PFSK-1 (cell line): Measurements from ENCODE around the gene STARD3NL.

Experiments
- FOXP2 ChIP-seq: optimal IDR thresholded peaks from 2 replicates; pipeline ENCODE3; 2011; ENCODE audit warnings: borderline replicate concordance, control low read depth, inconsistent platforms; ENCODE audit not compliant: insufficient read depth; ENCODE audit errors: extremely low read length, extremely low read depth
- POLR2AphosphoS5 ChIP-seq: IDR thresholded peaks from 2 replicates; pipeline ENCODE4 v1.6.1; 2012; ENCODE audit warnings: low read depth, mild to moderate bottlenecking, control low read depth, low read length, moderate library complexity
- SIN3A ChIP-seq: IDR thresholded peaks from 2 replicates; pipeline ENCODE4 v1.6.1; 2012; ENCODE audit warnings: mild to moderate bottlenecking, low read length, moderate library complexity, borderline replicate concordance; ENCODE audit not compliant: insufficient read depth
- TAF1 ChIP-seq: IDR thresholded peaks from 2 replicates; pipeline ENCODE4 v1.6.1; 2012; ENCODE audit warnings: low read length, control low read depth, borderline replicate concordance; ENCODE audit not compliant: insufficient read depth
- TF ChIP-seq, protein P1 (sequence below), 2 experiments: IDR thresholded peaks; 2 replicates each; pipeline versions ENCODE4 v1.6.1 to v1.8.0; 2011 to 2012; ENCODE audit warnings: low read depth in 2 of 2, low read length in 2 of 2, control low read depth in 1 of 2, inconsistent platforms in 1 of 2, mild to moderate bottlenecking in 1 of 2, moderate library complexity in 1 of 2; ENCODE audit not compliant: insufficient read depth in 1 of 2

DNA sequence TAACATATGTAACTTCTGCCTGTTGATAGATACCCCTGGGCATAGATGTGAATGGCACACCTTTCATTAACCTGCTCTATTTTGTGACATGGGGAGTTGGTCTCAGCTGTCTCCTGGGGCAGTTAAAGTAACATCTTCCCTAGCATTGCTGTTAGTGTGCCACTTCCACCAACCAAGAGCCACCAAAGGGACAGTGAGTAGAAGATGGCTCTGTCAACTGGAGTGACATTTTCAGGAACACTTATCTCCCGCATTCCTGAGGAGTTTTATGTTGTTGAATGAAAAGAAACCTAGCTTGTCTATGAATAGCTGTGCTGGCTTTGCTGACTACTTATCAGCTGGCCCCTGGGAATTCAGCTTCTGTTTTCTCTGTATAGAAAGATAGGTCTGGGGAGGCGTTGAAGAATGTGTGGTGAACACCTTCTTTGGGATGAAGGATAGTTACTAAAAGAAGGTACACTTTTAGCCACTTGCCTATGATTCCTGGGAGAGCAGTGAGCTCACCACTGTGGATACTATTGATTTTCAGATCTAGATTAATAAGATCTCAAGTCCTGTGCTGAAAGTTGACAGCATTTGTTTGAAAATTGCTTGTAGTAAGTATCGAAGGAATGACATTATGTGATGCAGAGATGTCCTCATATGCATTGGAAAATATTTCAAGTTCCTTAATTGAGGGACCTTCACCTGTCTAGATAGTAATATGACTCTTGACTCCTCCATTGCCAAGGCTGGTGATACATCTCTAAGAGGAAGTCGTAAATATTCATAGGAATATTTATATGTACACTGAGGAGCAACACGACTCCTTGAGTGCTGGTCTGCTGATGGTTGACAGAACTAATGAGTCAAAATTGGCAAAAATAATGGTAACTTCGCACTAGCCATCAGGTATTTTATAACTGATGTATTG, 7.6 kb downstream of the STARD3NL start:
- TF ChIP-seq SIN3A, result no peak
- TF ChIP-seq TAF1, result no peak
- TF ChIP-seq POLR2AphosphoS5, result no peak
- TF ChIP-seq, protein P1, sequence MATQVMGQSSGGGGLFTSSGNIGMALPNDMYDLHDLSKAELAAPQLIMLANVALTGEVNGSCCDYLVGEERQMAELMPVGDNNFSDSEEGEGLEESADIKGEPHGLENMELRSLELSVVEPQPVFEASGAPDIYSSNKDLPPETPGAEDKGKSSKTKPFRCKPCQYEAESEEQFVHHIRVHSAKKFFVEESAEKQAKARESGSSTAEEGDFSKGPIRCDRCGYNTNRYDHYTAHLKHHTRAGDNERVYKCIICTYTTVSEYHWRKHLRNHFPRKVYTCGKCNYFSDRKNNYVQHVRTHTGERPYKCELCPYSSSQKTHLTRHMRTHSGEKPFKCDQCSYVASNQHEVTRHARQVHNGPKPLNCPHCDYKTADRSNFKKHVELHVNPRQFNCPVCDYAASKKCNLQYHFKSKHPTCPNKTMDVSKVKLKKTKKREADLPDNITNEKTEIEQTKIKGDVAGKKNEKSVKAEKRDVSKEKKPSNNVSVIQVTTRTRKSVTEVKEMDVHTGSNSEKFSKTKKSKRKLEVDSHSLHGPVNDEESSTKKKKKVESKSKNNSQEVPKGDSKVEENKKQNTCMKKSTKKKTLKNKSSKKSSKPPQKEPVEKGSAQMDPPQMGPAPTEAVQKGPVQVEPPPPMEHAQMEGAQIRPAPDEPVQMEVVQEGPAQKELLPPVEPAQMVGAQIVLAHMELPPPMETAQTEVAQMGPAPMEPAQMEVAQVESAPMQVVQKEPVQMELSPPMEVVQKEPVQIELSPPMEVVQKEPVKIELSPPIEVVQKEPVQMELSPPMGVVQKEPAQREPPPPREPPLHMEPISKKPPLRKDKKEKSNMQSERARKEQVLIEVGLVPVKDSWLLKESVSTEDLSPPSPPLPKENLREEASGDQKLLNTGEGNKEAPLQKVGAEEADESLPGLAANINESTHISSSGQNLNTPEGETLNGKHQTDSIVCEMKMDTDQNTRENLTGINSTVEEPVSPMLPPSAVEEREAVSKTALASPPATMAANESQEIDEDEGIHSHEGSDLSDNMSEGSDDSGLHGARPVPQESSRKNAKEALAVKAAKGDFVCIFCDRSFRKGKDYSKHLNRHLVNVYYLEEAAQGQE (IDR thresholded peaks at IDR 0.05; ENCODE audit: insufficient read depth in 1 of 2, low read depth in 2 of 2, low read length in 2 of 2), result no peak
- no peak for TF ChIP-seq FOXP2
